Measurements from ENCODE around the gene HIF3A.

DNA sequence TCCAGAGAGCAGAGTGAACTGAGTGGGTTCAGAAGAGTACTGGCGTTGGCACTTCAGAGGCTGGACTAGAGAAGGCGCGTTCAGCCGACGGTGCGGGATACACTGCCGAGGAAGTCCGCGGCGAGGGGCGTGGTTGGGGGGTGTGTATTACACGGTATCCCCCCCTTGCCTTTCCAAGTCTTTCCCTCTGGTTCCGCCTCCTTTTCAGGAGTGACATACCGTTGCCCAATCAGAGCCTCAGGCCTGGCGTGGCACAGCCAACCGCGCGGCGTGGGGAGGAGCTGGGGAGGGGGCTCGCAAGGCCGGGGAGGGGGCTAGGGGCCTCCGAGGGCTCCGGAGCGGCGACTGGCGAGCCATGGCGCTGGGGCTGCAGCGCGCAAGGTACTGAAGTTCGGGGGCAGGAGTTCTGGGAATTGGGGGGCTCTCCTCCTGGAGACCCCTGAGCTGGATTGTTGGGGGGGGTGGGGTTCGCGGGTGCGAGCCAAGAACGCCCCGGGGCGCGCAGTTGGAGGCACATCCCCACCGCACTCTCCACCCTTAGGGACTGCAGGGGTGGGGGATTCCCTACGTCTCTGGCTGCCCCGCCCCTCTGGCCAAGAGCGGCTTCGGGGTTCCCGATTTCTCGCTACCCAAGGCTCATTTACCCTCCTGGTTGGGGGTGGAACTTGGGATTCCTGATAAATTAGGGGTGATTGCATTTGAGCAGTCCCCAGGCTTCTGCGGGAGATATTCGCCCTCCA, at the start of gene HIF3A:
- TF ChIP-seq POLR2A (IDR thresholded peaks at IDR 0.05): no peak
- peak in 1 of 2 donors; percentile 43 for TF ChIP-seq POLR2AphosphoS5 (IDR thresholded peaks at IDR 0.05; ENCODE audit: insufficient read depth in 1 of 2, low read depth in 1 of 2)
